Activated CD4-positive, alpha-beta memory T cell treated with anti-CD3 and anti-CD28 coated beads for 36 hours (primary cell): ENCODE data around the gene ZFP37. TPM values are rescaled to one million over a fixed set of nuclear protein-coding genes. Genes with fewer than 3 reads are reported as not detected.
A peak's percentile ranks its signal among the peaks of the same experiment; 100 is the strongest.

Experiments
- CTCF ChIA-PET: fragments of 350-600 bp; sonication (Branson Sonifier 250); formaldehyde crosslinking; loops from one replicate; lab custom pipeline; 2021; ENCODE audit warnings: antibody characterized with exemption, inconsistent platforms; lab: Charles Lee
- POLR2A ChIA-PET: fragments of 350-600 bp; sonication (Branson Sonifier 250); formaldehyde crosslinking; loops from one replicate; lab custom pipeline; 2021; ENCODE audit warnings: antibody characterized with exemption; lab: Charles Lee
- DNase-seq: peaks from one replicate; pipeline ENCODE4 v3.0.0-alpha.2; 2020
- H3K27ac Mint-ChIP-seq: one replicate; pipeline ENCODE4 v1.8.0; 2021; ENCODE audit warnings: mixed read lengths
- H3K27me3 Mint-ChIP-seq: one replicate; pipeline ENCODE4 v1.8.0; 2021; ENCODE audit warnings: mixed read lengths
- H3K36me3 Mint-ChIP-seq: one replicate; pipeline ENCODE4 v1.8.0; 2021; ENCODE audit warnings: mixed read lengths
- H3K4me1 Mint-ChIP-seq: one replicate; pipeline ENCODE4 v1.8.0; 2021; ENCODE audit warnings: low read depth, mixed read lengths
- H3K4me3 Mint-ChIP-seq: one replicate; pipeline ENCODE4 v1.8.0; 2021; ENCODE audit warnings: mild to moderate bottlenecking, mixed read lengths
- H3K9me3 Mint-ChIP-seq: one replicate; pipeline ENCODE4 v1.8.0; 2021; ENCODE audit warnings: mixed read lengths
- intact Hi-C: fragments of 100-400 bp; cut with micrococcal nuclease; formaldehyde crosslinking; loops from one replicate; pipeline ENCODE4 v1.15.1; 2023
- total RNA-seq, 2 experiments: library from RNA; stranded (reverse); gene quantifications; one replicate each; pipeline ENCODE4 v1.2.3, GENCODE V29; 2021

Gene ZFP37
- total RNA-seq, 2 experiments from 2014 or later, result 1.1 to 1.5 TPM

GRCh38 chr9:113042884-113043657 is 13.5 kb downstream of the ZFP37 start:
- DNase-seq, result no peak
- Mint-ChIP-seq H3K27ac (no peak overlapping the region), H3K36me3 (peaks cover 63% of the 10 kb centered on the region), H3K4me3 (no peak overlapping the region), H3K27me3 (no peaks in the 10 kb centered on the region), H3K4me1 (no peaks in the 10 kb centered on the region), H3K9me3 (peaks cover 85% of the 10 kb centered on the region)
- ChIA-PET POLR2A (no interaction called here), CTCF (interaction anchor here (2.8 kb wide), 1 partner anchor 69 kb away, joined by 6 read pairs; no protein-coding TSS in a partner anchor)
- intact Hi-C loops, result no loop called here

GRCh38 chr9:113026200-113026599 is 30.3 kb downstream of the ZFP37 start:
- no peak for DNase-seq
- CTCF ChIA-PET, result no interaction called here
- intact Hi-C loops, result no loop called here
- Mint-ChIP-seq H3K27me3 (no peaks in the 10 kb centered on the region), H3K27ac (no peak overlapping the region), H3K9me3 (peaks cover 47% of the 10 kb centered on the region), H3K4me3 (no peak overlapping the region), H3K4me1 (no peaks in the 10 kb centered on the region), H3K36me3 (peaks cover 2% of the 10 kb centered on the region)
- POLR2A ChIA-PET, result no interaction called here

GRCh38 chr9:113018247-113018646 is 38.3 kb downstream of the ZFP37 start:
- no peaks in the 10 kb centered on the region for H3K4me1 Mint-ChIP-seq
- H3K27me3 Mint-ChIP-seq, result peaks cover 5% of the 10 kb centered on the region
- H3K36me3 Mint-ChIP-seq, result peaks cover 2% of the 10 kb centered on the region
- no peak overlapping the region for H3K4me3 Mint-ChIP-seq
- H3K27ac Mint-ChIP-seq, result no peak overlapping the region
- H3K9me3 Mint-ChIP-seq, result peaks cover 62% of the 10 kb centered on the region
- ChIA-PET POLR2A (no interaction called here), CTCF (no interaction called here)
- no peak for DNase-seq
- intact Hi-C loops, result no loop called here

GRCh38 chr9:113012492-113012891 is 44.0 kb downstream of the ZFP37 start:
- Mint-ChIP-seq H3K4me1 (no peaks in the 10 kb centered on the region), H3K27ac (no peak overlapping the region), H3K4me3 (no peak overlapping the region), H3K36me3 (peaks cover 3% of the 10 kb centered on the region), H3K9me3 (peaks cover 30% of the 10 kb centered on the region), H3K27me3 (peaks cover 12% of the 10 kb centered on the region)
- intact Hi-C loops, result no loop called here
- no peak for DNase-seq
- ChIA-PET CTCF (no interaction called here), POLR2A (no interaction called here)

- H3K36me3 Mint-ChIP-seq, result peaks cover 3% of the 10 kb centered on the region
- peak; percentile 32 for DNase-seq
- H3K4me1 Mint-ChIP-seq, result no peaks in the 10 kb centered on the region
- peaks cover 28% of the 10 kb centered on the region for H3K9me3 Mint-ChIP-seq
- H3K27me3 Mint-ChIP-seq, result peaks cover 12% of the 10 kb centered on the region
- CTCF ChIA-PET, result no interaction called here
- H3K4me3 Mint-ChIP-seq, result peak within 1 kb of the TSS; percentile 48
- intact Hi-C loops, result no loop called here
- POLR2A ChIA-PET, result no interaction called here
- H3K27ac Mint-ChIP-seq, result no peak within 1 kb of the TSS
Observed at GRCh38 chr9:113011911-113012381, 44.6 kb downstream of the ZFP37 start, which contains the start of gene ZNF883. Gene ZNF883, minus strand, starts transcription at chr9:113012192.

- no peaks in the 10 kb centered on the region for H3K27me3 Mint-ChIP-seq
- POLR2A ChIA-PET, result no interaction called here
- intact Hi-C loops, result no loop called here
- no peak for DNase-seq
- H3K4me3 Mint-ChIP-seq, result no peak overlapping the region
- no peaks in the 10 kb centered on the region for H3K4me1 Mint-ChIP-seq
- H3K27ac Mint-ChIP-seq, result no peak overlapping the region
- CTCF ChIA-PET, result no interaction called here
- H3K36me3 Mint-ChIP-seq, result peaks cover 4% of the 10 kb centered on the region
- H3K9me3 Mint-ChIP-seq, result peaks cover 32% of the 10 kb centered on the region
Observed at GRCh38 chr9:113005777-113006176, 50.7 kb downstream of the ZFP37 start.

- ChIA-PET POLR2A (no interaction called here), CTCF (no interaction called here)
- no peak overlapping the region for H3K27ac Mint-ChIP-seq
- H3K4me1 Mint-ChIP-seq, result no peaks in the 10 kb centered on the region
- intact Hi-C loops, result no loop called here
- H3K4me3 Mint-ChIP-seq, result no peak overlapping the region
- peaks cover 70% of the 10 kb centered on the region for H3K9me3 Mint-ChIP-seq
- no peak for DNase-seq
- peaks cover 22% of the 10 kb centered on the region for H3K36me3 Mint-ChIP-seq
- no peaks in the 10 kb centered on the region for H3K27me3 Mint-ChIP-seq
Observed at GRCh38 chr9:112997236-112997941, 59.1 kb downstream of the ZFP37 start.

Other genes starting within 250 kb of the ZFP37 start
- gene SLC46A2, start 165.8 kb downstream of the ZFP37 start, total RNA-seq, result not detected
- under 1 TPM; 0.22 to 0.29 TPM for gene ZNF883, start 44.5 kb downstream of the ZFP37 start, total RNA-seq
- gene SLC31A2, start 94.3 kb upstream of the ZFP37 start, total RNA-seq, result 1 to 10 TPM; 5.1 to 6.7 TPM
- gene FKBP15, start 164.6 kb upstream of the ZFP37 start, total RNA-seq, result 10 to 100 TPM; 25.8 to 27.7 TPM
- gene SLC31A1, start 164.8 kb upstream of the ZFP37 start, total RNA-seq, result 10 to 100 TPM; 12.1 to 12.5 TPM
- 10 to 100 TPM; 49.8 to 50.9 TPM for gene CDC26, start 218.8 kb upstream of the ZFP37 start, total RNA-seq
- gene PRPF4, start 218.9 kb upstream of the ZFP37 start, total RNA-seq, result 10 to 100 TPM; 47.6 to 48.7 TPM
- gene RNF183, start 246.7 kb upstream of the ZFP37 start, total RNA-seq, result under 1 TPM; 0.36 to 0.39 TPM